HT1080 (cell line): ENCODE results near the gene CENPP. TPM values are rescaled to one million over a fixed set of nuclear protein-coding genes. Genes with fewer than 3 reads are reported as not detected.
"Not testable (repeated sequence)": the region's sequence is repeated elsewhere in the genome, so short reads cannot be mapped to it uniquely, and the experiment has no call there.

ENCODE experiments used
- DNase-seq: peaks from one replicate; pipeline ENCODE4 v3.0.0-alpha.2; 2015; ENCODE audit warnings: low read depth
- total RNA-seq: library from RNA; depleted of rRNA; stranded (reverse); fragments of >200 nt; shearing (Covaris generic); gene quantifications from 2 replicates; pipeline ENCODE4 v1.2.3, GENCODE V29; 2014

Gene CENPP
- total RNA-seq, 1 experiment from 2014 or later: 16.0 TPM

DNA sequence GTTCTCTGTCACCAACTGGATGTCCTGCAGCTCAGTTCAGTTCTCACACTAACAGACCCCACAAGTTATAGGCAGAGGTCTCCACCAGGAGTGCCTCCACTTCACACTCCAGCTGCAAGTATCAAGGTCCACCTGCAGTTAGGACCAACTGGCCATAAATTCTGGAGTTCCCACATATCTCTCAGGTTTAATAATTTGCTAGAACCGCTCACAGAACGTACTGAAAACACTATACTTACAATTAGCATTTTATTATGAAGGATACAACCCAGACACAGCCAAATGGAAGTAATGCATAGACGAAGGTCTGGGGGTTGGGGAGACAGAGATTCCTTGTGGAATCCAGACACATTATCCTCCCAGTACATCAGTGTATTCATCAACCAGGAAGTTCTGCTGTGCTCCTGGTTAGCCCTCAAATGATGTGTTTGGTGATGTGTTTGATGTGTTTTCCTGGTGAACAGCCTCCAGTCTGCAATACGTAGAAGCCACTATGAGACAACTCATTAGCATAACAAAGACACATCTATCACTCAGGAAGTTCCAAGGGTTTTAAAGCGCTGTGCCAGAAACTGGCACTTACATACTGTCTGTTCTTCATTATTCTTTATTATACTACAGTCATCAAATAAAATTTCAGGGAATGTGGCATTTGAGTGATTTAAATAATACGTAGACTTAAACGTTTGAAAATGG is 53.3 kb downstream of the CENPP start:
- DNase-seq: no peak

DNA sequence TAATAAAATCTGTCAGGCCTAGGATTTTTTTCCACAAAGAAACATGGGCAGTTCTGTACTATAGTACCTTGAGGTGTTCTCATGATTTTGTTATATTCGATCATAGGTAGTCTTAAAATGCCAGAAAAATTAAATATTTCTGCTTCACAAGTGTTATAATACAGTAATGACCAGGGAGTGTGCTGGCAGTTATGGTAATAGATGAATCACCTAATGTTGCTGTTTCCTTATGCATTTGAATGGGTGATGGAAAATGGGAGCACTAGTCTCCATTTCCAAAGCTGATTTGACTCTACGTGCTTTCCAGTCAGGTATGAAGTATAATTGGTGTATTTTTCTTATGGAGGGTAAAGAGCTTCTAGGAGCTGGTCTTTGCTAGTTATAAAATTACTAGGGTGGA is 54.9 kb downstream of the CENPP start:
- no peak for DNase-seq

DNA sequence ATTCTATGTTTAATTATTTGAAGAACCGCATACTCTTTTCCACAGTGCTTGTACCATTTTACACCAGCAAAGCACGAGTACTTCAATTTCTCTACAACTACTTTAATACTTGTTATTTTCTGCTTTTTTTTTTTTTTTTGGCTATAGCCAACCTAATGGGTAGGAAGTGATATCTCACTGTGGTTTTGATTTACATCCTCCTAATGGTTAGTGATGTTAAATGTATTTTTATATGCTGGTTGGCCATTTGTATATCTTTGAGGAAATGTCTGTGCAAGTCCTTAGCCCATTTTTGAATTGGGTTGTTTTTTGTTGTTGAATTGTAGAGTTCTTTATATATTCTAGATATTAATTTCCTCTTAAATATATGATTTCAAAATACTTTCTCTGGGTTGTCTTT is 56.0 kb downstream of the CENPP start:
- DNase-seq: no peak

DNA sequence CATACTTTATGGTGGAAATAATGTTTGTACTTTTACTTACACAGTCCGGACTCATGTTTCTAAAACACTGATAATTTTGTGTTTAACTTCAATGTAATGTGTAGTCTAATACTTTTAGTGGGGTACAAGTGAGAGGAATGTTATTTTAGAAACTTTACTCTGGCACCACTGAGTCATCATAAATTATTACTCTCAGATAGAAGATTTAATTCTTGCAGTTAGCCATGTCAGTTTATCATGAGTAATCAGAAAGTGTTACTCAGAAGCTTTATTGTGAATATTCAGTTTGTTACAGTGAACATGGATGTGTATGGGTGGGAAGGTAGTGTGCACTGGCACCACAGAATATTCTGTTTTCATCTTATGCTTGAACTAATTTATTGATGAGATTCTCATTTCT is 58.6 kb downstream of the CENPP start:
- peak; percentile 55 for DNase-seq

DNA sequence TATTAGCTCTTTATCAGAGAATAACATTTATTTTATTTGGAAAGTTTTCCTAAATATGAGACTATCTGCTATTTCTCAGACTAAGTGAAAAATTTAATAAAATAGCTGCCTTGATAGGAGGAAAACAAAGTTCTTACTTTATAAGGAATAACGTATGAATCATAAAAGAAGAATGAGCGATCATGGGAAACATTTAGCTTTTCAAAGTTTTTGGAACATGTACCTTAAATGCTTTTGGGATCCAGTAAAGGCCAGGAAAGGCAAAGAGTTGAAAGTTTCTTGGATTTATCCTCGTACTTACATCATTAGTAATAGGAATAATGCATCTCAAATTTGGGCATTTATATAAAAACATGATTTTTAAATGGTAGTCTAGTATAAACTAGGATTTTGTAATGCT is 59.2 kb downstream of the CENPP start:
- DNase-seq: no peak

DNA sequence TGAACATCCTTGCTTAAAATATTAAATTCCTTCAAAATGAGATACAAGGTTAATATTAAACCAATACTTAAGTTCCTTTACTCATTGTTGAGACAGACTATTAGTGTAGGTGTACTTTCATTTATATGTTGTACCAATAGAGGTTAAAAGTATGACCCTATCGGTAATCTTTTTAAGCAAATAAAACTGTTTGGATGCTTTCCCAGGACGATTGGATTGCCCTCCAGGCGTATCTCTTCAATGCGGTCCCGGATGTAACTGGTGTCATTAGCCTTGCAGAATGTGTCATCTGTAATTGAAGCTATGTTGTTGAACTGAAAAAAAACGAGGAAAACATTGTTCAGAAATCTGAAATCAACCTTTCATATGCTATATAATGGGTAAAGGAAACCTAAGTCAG is 59.7 kb downstream of the CENPP start:
- DNase-seq: no peak

DNA sequence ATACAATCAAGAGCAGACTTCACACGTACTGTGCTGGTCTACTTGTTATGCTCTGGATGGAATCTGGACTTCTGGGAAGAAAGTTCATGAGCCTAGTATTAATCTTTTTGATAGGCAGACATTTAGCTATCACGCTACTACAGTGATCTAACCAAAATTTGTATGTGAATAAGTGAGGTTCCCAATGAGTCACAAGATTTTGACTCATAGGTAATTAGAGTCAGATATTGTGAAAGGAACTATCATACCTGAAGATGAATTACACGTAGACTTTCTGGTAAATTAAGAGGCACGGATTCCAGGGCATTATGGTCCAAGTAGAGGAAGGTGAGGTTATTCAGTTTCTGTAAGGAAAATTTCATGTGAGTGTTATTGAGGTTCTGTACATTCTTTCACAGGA is 60.2 kb downstream of the CENPP start:
- peak; percentile 2 for DNase-seq

DNA sequence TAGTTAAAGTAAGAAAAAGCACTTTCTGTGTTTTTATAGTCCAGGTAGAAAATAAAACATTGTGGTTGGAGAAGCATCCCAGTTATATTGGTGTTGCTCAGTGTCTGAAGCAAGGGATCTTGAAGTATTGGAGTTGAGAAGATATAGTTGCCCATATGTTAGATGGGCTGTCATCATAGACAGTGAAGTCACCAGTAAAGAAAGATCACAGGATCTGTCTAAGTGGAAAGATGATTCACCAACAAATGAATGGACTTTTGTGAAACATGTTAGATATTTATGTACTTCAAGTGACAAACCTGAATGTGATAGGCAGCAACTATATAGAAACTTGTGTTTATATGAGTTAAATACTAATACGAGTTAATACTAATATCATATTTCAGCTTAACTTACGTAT is 66.9 kb downstream of the CENPP start:
- DNase-seq: peak; percentile 33

DNA sequence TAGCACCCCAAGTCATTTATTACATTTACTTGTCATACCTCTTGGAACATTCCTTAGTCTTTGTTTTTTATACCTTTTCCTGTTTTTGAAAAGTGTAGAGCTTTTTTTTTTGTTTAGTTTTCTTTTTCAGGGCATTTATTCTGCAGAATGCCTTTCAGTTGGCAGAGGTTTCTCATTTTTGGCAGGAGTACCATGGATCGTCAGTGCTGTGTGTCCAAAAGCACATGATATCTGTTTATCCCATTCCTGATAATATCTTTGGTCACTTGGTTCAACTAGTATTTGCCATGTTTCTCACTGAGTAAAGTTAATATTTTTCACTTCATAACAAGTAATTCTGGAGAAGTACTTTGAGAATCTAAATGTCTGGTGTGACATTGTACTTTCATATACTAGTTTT is 67.9 kb downstream of the CENPP start:
- no peak for DNase-seq

DNA sequence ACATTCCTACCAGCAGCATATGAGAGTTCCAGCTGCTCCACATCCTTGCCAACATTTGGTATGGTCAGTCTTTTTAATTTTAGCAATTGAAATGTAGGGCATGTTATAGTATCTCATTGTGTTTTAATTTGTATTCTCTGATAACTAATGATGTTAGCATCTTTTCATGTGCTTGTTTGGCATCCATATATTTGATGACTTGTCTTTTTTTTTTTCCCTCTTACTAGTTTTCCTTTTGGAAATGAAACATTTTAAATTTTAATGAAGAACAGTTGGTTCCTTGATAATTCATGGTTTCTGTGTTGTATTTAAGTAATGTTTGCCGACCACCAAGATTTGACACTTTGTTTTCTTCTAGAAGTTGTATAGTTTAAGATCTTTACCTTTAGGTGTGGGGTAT is 69.9 kb downstream of the CENPP start:
- no peak for DNase-seq

DNA sequence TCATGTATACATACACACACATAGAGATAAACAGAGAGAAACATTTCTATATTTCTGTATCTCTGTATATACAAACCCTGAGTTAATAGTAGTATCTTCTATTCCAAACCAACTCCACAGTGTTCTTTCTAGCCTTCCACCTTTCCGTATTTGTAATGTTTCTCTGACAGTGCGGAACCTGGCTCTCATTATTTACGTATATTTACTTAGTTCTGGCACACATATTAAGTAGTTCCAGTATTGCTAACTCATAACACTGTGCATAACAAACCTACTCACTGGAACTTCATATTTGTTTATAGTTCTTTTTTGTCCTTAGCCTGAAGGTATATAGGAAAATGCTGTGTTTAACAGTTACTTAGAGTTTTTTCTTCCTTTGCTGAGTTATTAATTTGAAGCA is 72.1 kb downstream of the CENPP start:
- no peak for DNase-seq

DNA sequence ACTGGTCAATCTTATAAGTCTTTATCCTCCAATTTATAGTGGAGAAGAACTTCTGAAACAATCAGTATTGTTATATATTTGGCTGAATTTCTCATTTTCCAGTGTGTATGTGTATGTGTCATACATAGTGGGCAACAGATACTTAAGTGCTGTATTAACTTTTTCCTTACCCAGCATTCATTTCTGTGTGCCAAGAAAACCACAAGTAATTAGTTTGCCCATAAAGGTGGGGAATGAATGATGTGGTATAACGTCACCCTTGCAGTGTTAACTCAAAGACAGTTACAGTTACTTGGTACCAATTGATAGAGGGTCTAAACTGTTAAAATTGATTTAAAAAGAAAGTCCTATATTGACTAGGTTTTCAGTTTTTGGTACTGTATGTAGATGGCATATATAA is 76.6 kb downstream of the CENPP start:
- peak; percentile 26 for DNase-seq

DNA sequence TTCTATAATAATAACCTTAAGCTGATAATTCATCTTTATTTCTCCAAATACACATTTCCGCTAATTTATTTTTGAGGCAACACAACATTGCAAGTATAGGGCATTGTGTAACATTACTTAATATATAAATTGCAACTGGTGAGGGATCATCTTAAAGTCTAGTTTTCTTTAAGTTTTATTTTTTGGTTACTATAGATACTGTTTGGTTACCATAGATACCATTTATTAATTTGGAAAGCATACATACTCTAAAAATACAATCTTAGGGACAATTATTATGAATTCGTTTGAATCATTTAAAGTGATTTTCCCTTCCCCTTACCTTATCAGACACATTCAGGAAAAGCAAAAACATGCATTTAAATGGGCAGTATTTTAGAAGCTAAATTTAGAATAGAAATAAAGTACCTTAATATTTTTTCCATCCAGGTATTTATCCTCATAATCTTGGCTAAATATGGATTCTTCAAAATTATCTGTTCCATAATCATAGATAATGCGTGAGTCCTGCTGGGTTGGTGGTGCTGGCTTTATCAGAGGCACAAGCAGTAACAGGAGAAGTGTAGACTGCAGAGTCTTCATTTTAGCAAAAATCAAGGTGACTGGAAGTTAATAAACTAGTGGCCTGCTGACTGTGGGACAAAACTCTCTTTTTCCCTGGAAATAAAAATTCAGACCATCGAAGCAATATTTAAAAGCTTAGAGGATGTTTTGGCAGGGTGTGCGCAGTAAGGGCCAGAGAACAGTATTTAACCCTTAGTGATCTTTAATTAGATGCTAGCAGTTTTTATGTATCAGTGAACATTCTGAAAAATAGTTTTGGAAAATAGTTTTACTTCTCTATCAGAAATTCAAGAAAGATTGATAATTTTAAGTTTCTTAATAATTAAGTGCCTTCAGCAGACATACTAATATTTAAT is 77.3 kb downstream of the CENPP start:
- no peak for DNase-seq

DNA sequence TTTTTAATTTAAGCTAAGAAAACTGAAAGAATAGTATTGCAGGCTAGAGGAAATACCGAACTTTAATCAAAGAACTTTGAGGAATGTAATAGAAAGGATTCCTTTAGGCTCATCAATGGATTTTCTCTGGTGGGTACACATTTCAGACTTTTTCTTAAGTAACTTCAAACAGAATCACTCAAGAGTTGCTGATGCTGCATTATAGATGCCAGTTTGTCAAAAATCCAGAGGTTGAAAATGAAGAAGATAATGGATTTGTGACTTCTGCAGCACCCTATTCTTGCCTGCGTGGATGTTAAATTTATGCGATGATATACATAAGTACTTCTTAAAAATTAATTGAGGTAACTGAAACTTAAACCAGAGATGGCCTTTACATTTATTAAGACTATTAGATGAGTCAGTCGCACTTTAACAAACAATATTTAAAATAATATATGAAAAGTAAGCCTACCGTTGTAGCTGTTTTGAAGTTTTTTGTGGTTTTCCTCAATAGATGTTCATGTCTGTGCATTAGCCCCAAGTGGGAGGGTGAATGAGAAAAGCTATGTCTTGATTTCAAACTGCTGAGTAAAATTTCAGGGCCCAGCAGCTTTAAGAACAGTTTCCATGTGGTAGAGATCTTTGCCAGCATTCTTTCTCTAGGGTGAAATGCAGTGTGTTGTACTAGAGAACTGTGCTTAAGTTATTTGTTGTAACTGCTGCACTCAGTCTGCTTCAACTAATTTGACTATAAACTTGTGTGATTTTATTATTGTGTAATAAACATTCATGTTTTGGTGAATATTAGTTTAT is 78.5 kb downstream of the CENPP start, which contains the start of gene OGN:
TSS of gene OGN (minus strand) at position 537 of the 795 bp plus-strand sequence. CDS start 1,171 bp downstream, outside the sequence.
- no peak for DNase-seq

DNA sequence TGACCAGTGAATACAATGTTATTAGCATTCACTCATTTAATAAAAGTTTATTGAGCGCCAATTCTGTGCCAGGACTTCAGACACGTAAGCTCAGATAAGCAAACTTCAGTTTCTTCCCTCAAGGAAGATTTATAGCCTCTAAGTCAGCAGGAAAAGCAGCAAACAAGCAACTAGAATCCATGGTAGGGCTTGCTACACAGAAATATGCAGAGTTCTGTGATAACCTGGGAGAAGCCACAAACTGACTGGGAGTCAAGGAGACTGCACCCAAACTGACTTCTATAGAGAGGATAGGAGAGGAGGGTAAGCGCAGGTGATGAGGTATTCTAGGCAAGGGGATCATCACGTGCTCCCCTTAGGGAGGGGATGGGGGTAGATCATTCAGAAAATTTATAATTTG is 80.1 kb downstream of the CENPP start:
- DNase-seq: no peak

DNA sequence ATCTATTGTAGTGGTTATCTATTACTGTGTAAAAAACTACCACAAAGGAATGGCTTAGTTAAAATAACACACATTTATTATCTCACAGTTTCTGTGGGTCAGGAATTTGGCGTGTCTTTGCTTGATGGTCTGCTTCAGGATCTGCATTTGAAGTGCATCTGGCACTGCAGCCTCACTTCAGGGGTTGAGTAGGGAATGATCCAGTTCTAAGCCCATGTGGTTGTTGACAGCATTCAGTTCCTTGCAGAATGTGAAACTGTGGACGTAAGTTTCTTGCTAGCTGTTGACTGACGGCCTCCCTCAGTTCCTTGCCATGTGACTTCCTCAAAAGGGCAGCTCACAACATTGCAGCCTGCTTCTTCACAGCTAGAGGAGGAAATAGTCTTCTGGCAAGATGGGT is 80.7 kb downstream of the CENPP start:
- no peak for DNase-seq

DNA sequence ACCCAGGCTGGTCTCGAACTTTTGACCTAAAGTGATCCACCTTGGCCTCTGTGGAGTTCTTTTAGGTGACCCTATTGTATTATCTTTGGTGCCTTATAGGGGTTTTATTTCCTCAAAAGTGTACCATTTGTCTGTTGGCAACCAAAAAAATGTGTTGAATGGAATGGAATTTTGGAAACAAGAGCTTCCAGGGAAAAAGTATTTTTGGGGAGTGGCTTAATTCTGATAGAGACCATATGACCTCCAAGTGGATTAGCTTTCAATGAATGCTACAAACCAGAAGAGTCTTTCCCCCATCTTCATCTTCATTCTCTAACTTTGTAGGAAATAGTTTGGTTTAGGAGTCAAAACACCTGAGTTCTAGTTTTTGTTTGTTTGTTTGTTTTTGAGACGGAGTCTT is 82.1 kb downstream of the CENPP start:
- DNase-seq: no peak

DNA sequence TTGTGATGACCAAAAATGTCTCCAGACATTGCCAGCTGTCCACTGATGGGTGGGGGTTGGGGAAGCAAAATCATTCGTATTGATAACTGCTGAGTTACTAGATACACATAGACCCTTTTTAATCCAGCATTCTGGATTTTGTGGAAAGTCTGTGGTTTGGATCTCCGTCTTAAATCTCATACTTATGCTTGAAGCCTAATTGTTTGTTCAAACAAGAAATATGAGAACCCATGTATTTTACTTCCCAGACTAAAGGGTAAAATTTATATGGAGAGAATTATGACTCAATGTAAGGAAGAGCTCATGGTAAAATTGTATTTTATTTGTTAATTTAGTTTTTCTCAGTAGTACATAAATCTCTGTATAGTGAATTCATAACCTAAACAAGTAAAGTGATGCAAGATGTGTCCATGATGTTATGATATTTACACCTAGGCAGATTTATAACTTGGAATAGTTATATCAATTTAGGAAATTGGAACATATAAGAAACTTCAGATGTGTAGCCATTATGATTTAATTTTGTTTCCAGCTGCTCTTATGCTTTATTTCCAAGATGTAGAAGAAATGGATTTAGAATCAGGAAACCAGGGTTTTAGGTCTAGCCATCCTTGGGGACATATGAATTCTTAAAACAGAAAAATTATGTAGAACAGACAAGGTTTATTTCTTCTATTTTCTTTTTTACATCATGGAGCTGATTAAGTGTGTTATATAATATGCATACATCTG is 83.2 kb downstream of the CENPP start:
- DNase-seq: no peak

DNA sequence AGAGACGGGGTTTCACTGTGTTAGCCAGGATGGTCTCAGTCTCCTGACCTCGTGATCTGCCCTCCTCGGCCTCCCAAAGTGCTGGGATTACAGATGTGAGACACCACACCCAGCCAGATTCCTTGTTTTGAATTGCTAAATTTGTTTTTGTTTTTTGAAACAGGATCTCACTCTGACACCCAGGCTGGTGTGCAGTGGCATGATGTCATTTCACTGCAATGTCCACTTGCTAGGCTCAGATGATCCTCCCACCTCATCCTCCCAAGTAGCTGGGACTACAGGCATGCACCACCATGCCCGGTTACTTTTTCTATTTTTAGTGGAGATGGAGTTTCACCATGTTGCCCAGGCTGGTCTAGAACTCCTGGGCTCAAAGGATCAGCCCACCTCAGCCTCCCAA is 85.4 kb downstream of the CENPP start:
- DNase-seq: not testable (repeated sequence)

DNA sequence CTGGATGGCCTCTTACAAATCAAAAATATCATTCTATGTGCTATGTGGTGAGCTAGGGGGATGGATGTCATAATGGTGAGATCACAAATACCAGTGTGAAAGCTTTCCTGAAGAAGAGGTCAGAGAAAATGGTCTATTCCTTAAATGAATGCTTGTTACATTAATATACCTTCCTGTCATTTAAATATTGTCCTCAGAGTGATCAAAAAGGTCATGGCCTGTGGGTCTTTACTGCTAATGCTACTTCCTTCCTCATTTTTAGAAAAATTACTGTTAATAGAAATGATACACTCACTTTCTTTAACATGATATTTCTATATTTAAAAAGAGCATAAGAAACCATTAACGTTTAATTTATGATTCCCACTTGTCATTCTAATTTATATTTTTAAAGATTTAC is 88.8 kb downstream of the CENPP start:
- no peak for DNase-seq
